Measurements from ENCODE around the gene SOX13.
"Not testable (repeated sequence)": the region's sequence is repeated elsewhere in the genome, so short reads cannot be mapped to it uniquely, and the experiment has no call there.

SOX13 gene

DNA sequence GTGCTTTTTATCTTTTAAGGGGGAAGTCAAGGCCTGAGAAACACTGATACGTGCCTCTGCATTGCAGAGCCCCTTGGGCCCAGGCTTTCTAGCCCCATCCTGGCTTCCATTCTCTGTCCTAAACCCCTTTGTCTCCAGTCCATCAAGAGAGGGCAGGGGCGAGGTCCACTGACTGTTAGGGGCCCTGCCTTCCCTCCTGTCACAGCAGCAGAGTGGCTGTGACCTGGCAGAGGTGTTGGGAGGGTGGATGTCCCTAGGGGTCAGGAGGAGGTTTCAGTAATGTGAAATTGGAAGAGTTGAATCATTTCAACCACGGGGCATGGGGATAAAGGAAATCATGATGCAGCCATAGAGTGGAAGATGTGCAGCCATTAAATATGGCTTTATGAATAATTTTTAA, 24.0 kb downstream of the SOX13 start:
- no peak overlapping the region for H3K4me3 ChIP-seq (ENCODE audit: low read depth, low read length)
- no peak for DNase-seq (ENCODE audit: low read depth)
- no peak for TF ChIP-seq CTCF (IDR thresholded peaks at IDR 0.05; ENCODE audit: low read depth, low read length, missing control alignments)

- no peak for DNase-seq (ENCODE audit: low read depth)
- H3K4me3 ChIP-seq (ENCODE audit: low read depth, low read length): no peak overlapping the region
- no peak for TF ChIP-seq CTCF (IDR thresholded peaks at IDR 0.05; ENCODE audit: low read depth, low read length, missing control alignments)
Observed at GRCh38 chr1:204098683-204099082, 25.8 kb downstream of the SOX13 start.

DNA sequence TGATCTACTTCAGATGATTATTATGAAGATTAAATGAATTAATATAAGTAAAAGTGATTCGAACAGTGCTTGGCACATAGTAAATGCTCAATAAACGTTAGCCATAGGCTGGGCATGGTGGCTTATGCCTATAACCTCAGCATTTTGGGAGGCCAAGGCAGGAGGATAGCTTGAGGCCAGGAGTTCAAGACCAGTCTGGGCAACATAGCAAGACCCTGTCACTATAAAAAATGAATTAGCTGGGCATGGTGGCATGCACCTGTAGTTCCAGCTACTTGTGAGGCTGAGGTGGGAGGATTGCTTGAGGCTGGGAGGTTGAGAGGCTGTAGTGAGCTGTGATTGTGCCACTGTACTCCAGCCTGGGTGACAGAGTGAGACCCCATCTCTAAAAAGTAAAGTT, 26.8 kb downstream of the SOX13 start:
- DNase-seq (ENCODE audit: low read depth): not testable (repeated sequence)

DNA sequence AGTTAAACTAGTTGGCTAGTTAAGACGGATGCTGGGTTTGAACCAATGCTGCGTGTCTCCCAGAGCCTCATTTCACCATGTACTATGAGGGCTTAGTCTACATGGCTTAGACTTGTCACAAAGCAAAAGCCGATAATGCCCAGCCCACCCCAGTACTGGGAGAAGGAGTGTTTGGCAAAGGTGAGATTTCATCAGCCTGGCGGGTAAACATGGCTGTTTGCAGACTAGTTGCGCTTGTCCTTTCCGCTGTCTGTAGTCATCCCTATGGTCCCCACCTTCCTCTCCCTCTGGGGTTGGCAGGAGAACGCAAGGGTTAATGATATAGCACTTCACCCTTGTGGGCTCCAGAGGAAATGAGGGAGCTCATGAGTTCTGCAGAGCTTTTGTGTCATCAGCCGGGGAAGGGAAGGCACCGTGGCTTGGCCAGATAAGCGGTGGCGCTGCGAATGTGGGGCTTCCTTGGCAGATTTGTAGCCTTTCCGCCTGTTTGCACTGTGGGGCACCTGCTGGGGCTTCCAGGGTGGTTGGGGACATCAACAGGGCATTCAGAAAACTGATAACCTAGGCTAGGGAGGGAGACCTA, 29.2 kb downstream of the SOX13 start:
- TF ChIP-seq CTCF (IDR thresholded peaks at IDR 0.05; ENCODE audit: low read depth, low read length, missing control alignments): no peak
- no peak for DNase-seq (ENCODE audit: low read depth)
- no peak overlapping the region for H3K4me3 ChIP-seq (ENCODE audit: low read depth, low read length)

More for the DNA sequence above, 26.8 kb downstream of the SOX13 start:
- H3K4me3 ChIP-seq (ENCODE audit: low read depth, low read length): not testable (repeated sequence)

GRCh38 chr1:204102739-204103430, 30.0 kb downstream of the SOX13 start:
- no peak for DNase-seq (ENCODE audit: low read depth)
- H3K4me3 ChIP-seq (ENCODE audit: low read depth, low read length): no peak overlapping the region
- TF ChIP-seq CTCF (IDR thresholded peaks at IDR 0.05; ENCODE audit: low read depth, low read length, missing control alignments): no peak

GRCh38 chr1:204103431-204103741, 30.5 kb downstream of the SOX13 start:
- no peak for TF ChIP-seq CTCF (IDR thresholded peaks at IDR 0.05; ENCODE audit: low read depth, low read length, missing control alignments)
- no peak for DNase-seq (ENCODE audit: low read depth)
- H3K4me3 ChIP-seq (ENCODE audit: low read depth, low read length): no peak overlapping the region

- TF ChIP-seq CTCF (IDR thresholded peaks at IDR 0.05; ENCODE audit: low read depth, low read length, missing control alignments): no peak
- no peak overlapping the region for H3K4me3 ChIP-seq (ENCODE audit: low read depth, low read length)
- DNase-seq (ENCODE audit: low read depth): no peak
Observed at GRCh38 chr1:204104331-204105130, 31.6 kb downstream of the SOX13 start.
